Measurements from ENCODE around the gene TBR1. TPM values are rescaled to one million over a fixed set of nuclear protein-coding genes. Genes with fewer than 3 reads are reported as not detected.

The TBR1 gene
- total and polyA plus RNA-seq, 2 donors (not counting 3 experiments of a cell fraction or from before 2014, with no cell fraction given): 0.11 to 0.14 TPM

DNA sequence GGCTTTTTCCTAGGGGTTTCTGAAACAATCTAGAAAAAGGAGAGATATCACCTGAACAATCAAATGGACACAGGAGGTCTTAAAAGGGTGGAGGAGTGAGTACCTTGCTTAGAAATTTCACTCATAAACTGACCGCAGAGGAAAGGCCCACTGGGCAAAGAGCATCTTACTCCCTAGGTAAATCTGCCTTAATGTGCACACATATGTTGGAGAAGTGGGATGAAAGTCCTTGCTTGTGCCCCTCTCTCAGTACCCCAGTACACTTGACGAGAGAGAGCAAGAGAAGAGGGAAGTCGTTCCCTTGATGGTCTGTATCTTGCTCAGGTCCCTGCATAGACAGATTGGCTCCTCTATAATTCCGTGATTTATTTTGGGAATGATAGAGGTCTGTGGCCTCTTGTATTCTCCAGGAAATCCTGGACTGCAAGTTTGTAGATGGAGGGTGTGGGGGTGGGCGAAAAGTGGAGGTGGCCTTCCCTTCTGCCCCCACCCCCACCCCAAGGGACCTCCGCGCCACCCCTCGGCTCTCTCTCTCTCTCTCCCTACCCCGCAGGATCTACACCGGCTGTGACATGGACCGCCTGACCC lies 6.8 kb downstream of the TBR1 start:
- Histone ChIP-seq H3K4me2 (ENCODE audit: insufficient read depth, low read length) (no peak overlapping the region), H3K27me3 (ENCODE audit: control insufficient read depth in 2 of 2, insufficient read depth in 2 of 2, low read length in 2 of 2) (peaks cover 85 to 100% of the 10 kb centered on the region in 2 experiments), H3K9me1 (replicated peaks; ENCODE audit: control insufficient read depth, extremely low read depth, insufficient read depth, low read length) (no peaks in the 10 kb centered on the region), H3K9ac (replicated peaks; ENCODE audit: extremely low read depth, insufficient read depth, low read length) (no peak overlapping the region), H3K79me2 (ENCODE audit: control insufficient read depth, insufficient read depth, low read length) (no peaks in the 10 kb centered on the region), H3K4me3 (replicated peaks in 1 of 3; ENCODE audit: insufficient read depth in 1 of 3, low read depth in 1 of 3, low read length in 3 of 3) (no peak overlapping the region), H3K9me3 (replicated peaks; ENCODE audit: control insufficient read depth, insufficient read depth, low read length) (no peaks in the 10 kb centered on the region), H3K4me1 (ENCODE audit: control insufficient read depth, extremely low read depth, insufficient read depth, low read length) (peaks cover 14% of the 10 kb centered on the region), H4K20me1 (replicated peaks; ENCODE audit: control insufficient read depth, extremely low read depth, insufficient read depth, low read length) (no peaks in the 10 kb centered on the region), H3K27ac (ENCODE audit: insufficient read depth, low read depth, low read length) (no peak overlapping the region), H2AFZ (ENCODE audit: low read depth, low read length) (no peak overlapping the region), H3K36me3 (ENCODE audit: control insufficient read depth in 2 of 2, extremely low read depth in 1 of 2, insufficient read depth in 2 of 2, low read length in 2 of 2) (no peaks in the 10 kb centered on the region)
- FAIRE-seq (no peak), DNase-seq (ENCODE audit: low read depth, low spot score) (no peak)
- ChIA-PET POLR2A (no interaction called here), CTCF (no interaction called here)
- no peak for TF ChIP-seq POLR2AphosphoS5 (IDR thresholded peaks at IDR 0.05; ENCODE audit: insufficient read depth, low read depth, low read length)
- TF ChIP-seq, protein P1, sequence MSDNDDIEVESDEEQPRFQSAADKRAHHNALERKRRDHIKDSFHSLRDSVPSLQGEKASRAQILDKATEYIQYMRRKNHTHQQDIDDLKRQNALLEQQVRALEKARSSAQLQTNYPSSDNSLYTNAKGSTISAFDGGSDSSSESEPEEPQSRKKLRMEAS (IDR thresholded peaks at IDR 0.05; ENCODE audit: insufficient read depth, insufficient read length): no peak
- no peak for TF ChIP-seq MYC (IDR thresholded peaks at IDR 0.05; ENCODE audit: low read depth, low read length)
- TF ChIP-seq GATA2 (IDR thresholded peaks at IDR 0.05; ENCODE audit: insufficient read depth, insufficient read length, low read depth, low read length): no peak
- intact Hi-C loops (cut with micrococcal nuclease) (loop anchor here (1.0 kb wide), 1 partner anchor 9 kb away; no protein-coding TSS in a partner anchor), dilution Hi-C loops (cut with MboI; ENCODE audit: extremely low pct_ligation_motif_present, low sequenced_read_pairs) (no loop called here)
- BruUV-seq (replicated peaks): no TSS peak

DNA sequence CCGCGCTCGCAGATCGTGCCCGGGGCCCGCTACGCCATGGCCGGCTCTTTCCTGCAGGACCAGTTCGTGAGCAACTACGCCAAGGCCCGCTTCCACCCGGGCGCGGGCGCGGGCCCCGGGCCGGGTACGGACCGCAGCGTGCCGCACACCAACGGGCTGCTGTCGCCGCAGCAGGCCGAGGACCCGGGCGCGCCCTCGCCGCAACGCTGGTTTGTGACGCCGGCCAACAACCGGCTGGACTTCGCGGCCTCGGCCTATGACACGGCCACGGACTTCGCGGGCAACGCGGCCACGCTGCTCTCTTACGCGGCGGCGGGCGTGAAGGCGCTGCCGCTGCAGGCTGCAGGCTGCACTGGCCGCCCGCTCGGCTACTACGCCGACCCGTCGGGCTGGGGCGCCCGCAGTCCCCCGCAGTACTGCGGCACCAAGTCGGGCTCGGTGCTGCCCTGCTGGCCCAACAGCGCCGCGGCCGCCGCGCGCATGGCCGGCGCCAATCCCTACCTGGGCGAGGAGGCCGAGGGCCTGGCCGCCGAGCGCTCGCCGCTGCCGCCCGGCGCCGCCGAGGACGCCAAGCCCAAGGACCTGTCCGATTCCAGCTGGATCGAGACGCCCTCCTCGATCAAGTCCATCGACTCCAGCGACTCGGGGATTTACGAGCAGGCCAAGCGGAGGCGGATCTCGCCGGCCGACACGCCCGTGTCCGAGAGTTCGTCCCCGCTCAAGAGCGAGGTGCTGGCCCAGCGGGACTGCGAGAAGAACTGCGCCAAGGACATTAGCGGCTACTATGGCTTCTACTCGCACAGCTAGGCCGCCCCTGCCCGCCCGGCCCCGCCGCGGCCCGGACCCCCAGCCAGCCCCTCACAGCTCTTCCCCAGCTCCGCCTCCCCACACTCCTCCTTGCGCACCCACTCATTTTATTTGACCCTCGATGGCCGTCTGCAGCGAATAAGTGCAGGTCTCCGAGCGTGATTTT lies 7.6 kb downstream of the TBR1 start:
- DNase-seq (ENCODE audit: low read depth, low spot score) (no peak), FAIRE-seq (peak; percentile 4)
- no peaks in the 10 kb centered on the region for H3K9me1 ChIP-seq (replicated peaks; ENCODE audit: control insufficient read depth, extremely low read depth, insufficient read depth, low read length)
- no peaks in the 10 kb centered on the region for H3K36me3 ChIP-seq (ENCODE audit: control insufficient read depth in 2 of 2, extremely low read depth in 1 of 2, insufficient read depth in 2 of 2, low read length in 2 of 2)
- H3K27me3 ChIP-seq (ENCODE audit: control insufficient read depth in 2 of 2, insufficient read depth in 2 of 2, low read length in 2 of 2): peaks cover 87 to 100% of the 10 kb centered on the region in 2 experiments
- ChIA-PET POLR2A (no interaction called here), CTCF (no interaction called here)
- dilution Hi-C loops (cut with MboI; ENCODE audit: extremely low pct_ligation_motif_present, low sequenced_read_pairs) (no loop called here), intact Hi-C loops (cut with micrococcal nuclease) (no loop called here)
- no peak overlapping the region for H3K4me3 ChIP-seq (replicated peaks in 1 of 3; ENCODE audit: insufficient read depth in 1 of 3, low read depth in 1 of 3, low read length in 3 of 3)
- H3K4me2 ChIP-seq (ENCODE audit: insufficient read depth, low read length): peak overlapping the region; percentile 41
- TF ChIP-seq POLR2A (IDR thresholded peaks at IDR 0.05; ENCODE audit: low read depth, low read length): no peak
- no peak for TF ChIP-seq GATA2 (IDR thresholded peaks at IDR 0.05; ENCODE audit: insufficient read depth, insufficient read length, low read depth, low read length)
- no peak for TF ChIP-seq POLR2AphosphoS5 (IDR thresholded peaks at IDR 0.05; ENCODE audit: insufficient read depth, low read depth, low read length)
- TF ChIP-seq MYC (IDR thresholded peaks at IDR 0.05; ENCODE audit: low read depth, low read length): no peak
- no peak for TF ChIP-seq JUN (IDR thresholded peaks at IDR 0.05; ENCODE audit: borderline replicate concordance, insufficient read depth, insufficient read length, low read depth)
- TF ChIP-seq EZH2 (IDR thresholded peaks at IDR 0.05; ENCODE audit: borderline replicate concordance, low read depth, low read length, severe bottlenecking): peak; percentile 99
- TF ChIP-seq, protein P2, sequence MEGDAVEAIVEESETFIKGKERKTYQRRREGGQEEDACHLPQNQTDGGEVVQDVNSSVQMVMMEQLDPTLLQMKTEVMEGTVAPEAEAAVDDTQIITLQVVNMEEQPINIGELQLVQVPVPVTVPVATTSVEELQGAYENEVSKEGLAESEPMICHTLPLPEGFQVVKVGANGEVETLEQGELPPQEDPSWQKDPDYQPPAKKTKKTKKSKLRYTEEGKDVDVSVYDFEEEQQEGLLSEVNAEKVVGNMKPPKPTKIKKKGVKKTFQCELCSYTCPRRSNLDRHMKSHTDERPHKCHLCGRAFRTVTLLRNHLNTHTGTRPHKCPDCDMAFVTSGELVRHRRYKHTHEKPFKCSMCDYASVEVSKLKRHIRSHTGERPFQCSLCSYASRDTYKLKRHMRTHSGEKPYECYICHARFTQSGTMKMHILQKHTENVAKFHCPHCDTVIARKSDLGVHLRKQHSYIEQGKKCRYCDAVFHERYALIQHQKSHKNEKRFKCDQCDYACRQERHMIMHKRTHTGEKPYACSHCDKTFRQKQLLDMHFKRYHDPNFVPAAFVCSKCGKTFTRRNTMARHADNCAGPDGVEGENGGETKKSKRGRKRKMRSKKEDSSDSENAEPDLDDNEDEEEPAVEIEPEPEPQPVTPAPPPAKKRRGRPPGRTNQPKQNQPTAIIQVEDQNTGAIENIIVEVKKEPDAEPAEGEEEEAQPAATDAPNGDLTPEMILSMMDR (IDR thresholded peaks at IDR 0.05; ENCODE audit: extremely low read depth in 1 of 2, insufficient read depth in 1 of 2, low read depth in 1 of 2, low read length in 2 of 2): no peak
- TF ChIP-seq, protein P1 (IDR thresholded peaks at IDR 0.05; ENCODE audit: insufficient read depth, insufficient read length): peak; percentile 28
- TF ChIP-seq FOS (IDR thresholded peaks at IDR 0.05; ENCODE audit: borderline replicate concordance, insufficient read depth, low read length): no peak
- no peaks in the 10 kb centered on the region for H3K79me2 ChIP-seq (ENCODE audit: control insufficient read depth, insufficient read depth, low read length)
- no peaks in the 10 kb centered on the region for H3K9me3 ChIP-seq (replicated peaks; ENCODE audit: control insufficient read depth, insufficient read depth, low read length)
- H4K20me1 ChIP-seq (replicated peaks; ENCODE audit: control insufficient read depth, extremely low read depth, insufficient read depth, low read length): no peaks in the 10 kb centered on the region
- H3K9ac ChIP-seq (replicated peaks; ENCODE audit: extremely low read depth, insufficient read depth, low read length): no peak overlapping the region
- peaks cover 9% of the 10 kb centered on the region for H3K4me1 ChIP-seq (ENCODE audit: control insufficient read depth, extremely low read depth, insufficient read depth, low read length)
- H3K27ac ChIP-seq (ENCODE audit: insufficient read depth, low read depth, low read length): no peak overlapping the region
- H2AFZ ChIP-seq (ENCODE audit: low read depth, low read length): peak overlapping the region; percentile 56
- BruUV-seq (replicated peaks): no TSS peak

All from endothelial cell of umbilical vein (primary cell).